Parathyroid adenoma (tissue), 2 donors: Measurements from ENCODE around the gene SHISA9.

Source experiments
- H2AFZ ChIP-seq: fragments of 300-600 bp; sonication (generic); one replicate; pipeline ENCODE4 v1.7.0; 2017; ENCODE audit warnings: antibody characterized with exemption, mild to moderate bottlenecking
- H3K27ac ChIP-seq: fragments of 300-600 bp; sonication (generic); one replicate; pipeline ENCODE4 v1.7.0; 2017
- H3K27me3 ChIP-seq: fragments of 300-600 bp; sonication (generic); one replicate; pipeline ENCODE4 v1.7.0; 2017; ENCODE audit warnings: low read length; ENCODE audit not compliant: control insufficient read depth, insufficient read depth
- H3K36me3 ChIP-seq: fragments of 300-600 bp; sonication (generic); one replicate; pipeline ENCODE4 v1.7.0; 2017; ENCODE audit warnings: low read length; ENCODE audit not compliant: control insufficient read depth, insufficient read depth
- H3K4me1 ChIP-seq: fragments of 300-600 bp; sonication (generic); one replicate; pipeline ENCODE4 v1.7.0; 2017; ENCODE audit warnings: control low read depth
- H3K4me2 ChIP-seq: fragments of 300-600 bp; sonication (generic); one replicate; pipeline ENCODE4 v1.7.0; 2017; ENCODE audit warnings: low read length
- H3K4me3 ChIP-seq: fragments of 300-600 bp; sonication (generic); one replicate; pipeline ENCODE4 v1.7.0; 2017; ENCODE audit warnings: low read depth, low read length
- H3K79me2 ChIP-seq: fragments of 300-600 bp; sonication (generic); one replicate; pipeline ENCODE4 v1.7.0; 2017; ENCODE audit warnings: control low read depth
- H3K9ac ChIP-seq: fragments of 300-600 bp; sonication (generic); one replicate; pipeline ENCODE4 v1.7.0; 2017; ENCODE audit warnings: mild to moderate bottlenecking
- H3K9me3 ChIP-seq: fragments of 300-600 bp; sonication (generic); one replicate; pipeline ENCODE4 v1.7.0; 2017; ENCODE audit warnings: low read length; ENCODE audit not compliant: control insufficient read depth
- TF ChIP-seq, protein P1 (sequence below): fragments of 300-600 bp; sonication (generic); IDR thresholded peaks from one replicate; pipeline ENCODE4 v1.7.0; 2017; ENCODE audit warnings: antibody characterized with exemption, mild to moderate bottlenecking
- donor health status: primary hyperparathyroidism.

The SHISA9 gene

DNA sequence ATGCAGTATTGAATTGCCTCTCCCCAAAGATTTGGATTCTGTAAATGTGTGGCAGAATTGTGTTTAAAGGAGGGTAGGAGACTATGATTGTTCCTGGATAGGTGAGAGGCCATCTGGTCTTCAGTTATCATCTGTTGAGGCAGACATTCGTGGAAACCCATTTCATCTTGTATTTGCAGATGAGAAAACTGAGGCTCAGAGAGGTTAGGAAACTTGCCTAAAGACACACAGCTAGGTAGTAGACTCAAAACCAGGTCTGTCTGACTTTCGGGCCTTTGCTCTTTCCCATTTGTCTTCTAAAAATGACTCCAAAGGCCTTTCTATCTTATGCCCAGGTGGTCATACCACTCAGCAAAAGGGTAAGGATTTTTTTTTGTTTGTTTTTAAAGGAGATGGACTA, 210.3 kb downstream of the SHISA9 start:
- H3K36me3 ChIP-seq, result no peaks in the 10 kb centered on the region
- no peaks in the 10 kb centered on the region for H3K4me1 ChIP-seq
- no peak overlapping the region for H3K27ac ChIP-seq
- no peaks in the 10 kb centered on the region for H3K79me2 ChIP-seq
- no peak overlapping the region for H3K9ac ChIP-seq
- no peaks in the 10 kb centered on the region for H3K27me3 ChIP-seq
- TF ChIP-seq, protein P1, sequence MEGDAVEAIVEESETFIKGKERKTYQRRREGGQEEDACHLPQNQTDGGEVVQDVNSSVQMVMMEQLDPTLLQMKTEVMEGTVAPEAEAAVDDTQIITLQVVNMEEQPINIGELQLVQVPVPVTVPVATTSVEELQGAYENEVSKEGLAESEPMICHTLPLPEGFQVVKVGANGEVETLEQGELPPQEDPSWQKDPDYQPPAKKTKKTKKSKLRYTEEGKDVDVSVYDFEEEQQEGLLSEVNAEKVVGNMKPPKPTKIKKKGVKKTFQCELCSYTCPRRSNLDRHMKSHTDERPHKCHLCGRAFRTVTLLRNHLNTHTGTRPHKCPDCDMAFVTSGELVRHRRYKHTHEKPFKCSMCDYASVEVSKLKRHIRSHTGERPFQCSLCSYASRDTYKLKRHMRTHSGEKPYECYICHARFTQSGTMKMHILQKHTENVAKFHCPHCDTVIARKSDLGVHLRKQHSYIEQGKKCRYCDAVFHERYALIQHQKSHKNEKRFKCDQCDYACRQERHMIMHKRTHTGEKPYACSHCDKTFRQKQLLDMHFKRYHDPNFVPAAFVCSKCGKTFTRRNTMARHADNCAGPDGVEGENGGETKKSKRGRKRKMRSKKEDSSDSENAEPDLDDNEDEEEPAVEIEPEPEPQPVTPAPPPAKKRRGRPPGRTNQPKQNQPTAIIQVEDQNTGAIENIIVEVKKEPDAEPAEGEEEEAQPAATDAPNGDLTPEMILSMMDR, result no peak
- H3K4me3 ChIP-seq, result no peak overlapping the region
- H3K4me2 ChIP-seq, result no peak overlapping the region
- H3K9me3 ChIP-seq, result no peaks in the 10 kb centered on the region
- no peak overlapping the region for H2AFZ ChIP-seq

GRCh38 chr16:13113741-13114140, 212.3 kb downstream of the SHISA9 start:
- Histone ChIP-seq H3K9me3 (no peaks in the 10 kb centered on the region), H3K27ac (no peak overlapping the region), H3K79me2 (no peaks in the 10 kb centered on the region), H3K27me3 (no peaks in the 10 kb centered on the region), H2AFZ (no peak overlapping the region), H3K36me3 (no peaks in the 10 kb centered on the region), H3K4me1 (no peaks in the 10 kb centered on the region), H3K4me3 (no peak overlapping the region), H3K9ac (no peak overlapping the region), H3K4me2 (no peak overlapping the region)
- TF ChIP-seq, protein P1, result no peak

GRCh38 chr16:13118091-13118490, 216.7 kb downstream of the SHISA9 start:
- Histone ChIP-seq H3K4me2 (no peak overlapping the region), H3K9me3 (no peaks in the 10 kb centered on the region), H3K4me1 (no peaks in the 10 kb centered on the region), H2AFZ (no peak overlapping the region), H3K27ac (no peak overlapping the region), H3K36me3 (no peaks in the 10 kb centered on the region), H3K27me3 (no peaks in the 10 kb centered on the region), H3K79me2 (no peaks in the 10 kb centered on the region), H3K9ac (no peak overlapping the region), H3K4me3 (no peak overlapping the region)
- TF ChIP-seq, protein P1, result no peak

GRCh38 chr16:13120091-13120490, 218.7 kb downstream of the SHISA9 start:
- no peaks in the 10 kb centered on the region for H3K27me3 ChIP-seq
- H3K4me3 ChIP-seq, result no peak overlapping the region
- no peak overlapping the region for H3K4me2 ChIP-seq
- no peaks in the 10 kb centered on the region for H3K4me1 ChIP-seq
- H3K9me3 ChIP-seq, result no peaks in the 10 kb centered on the region
- TF ChIP-seq, protein P1, result no peak
- no peaks in the 10 kb centered on the region for H3K36me3 ChIP-seq
- H3K9ac ChIP-seq, result no peak overlapping the region
- no peak overlapping the region for H2AFZ ChIP-seq
- H3K79me2 ChIP-seq, result no peaks in the 10 kb centered on the region
- no peak overlapping the region for H3K27ac ChIP-seq

DNA sequence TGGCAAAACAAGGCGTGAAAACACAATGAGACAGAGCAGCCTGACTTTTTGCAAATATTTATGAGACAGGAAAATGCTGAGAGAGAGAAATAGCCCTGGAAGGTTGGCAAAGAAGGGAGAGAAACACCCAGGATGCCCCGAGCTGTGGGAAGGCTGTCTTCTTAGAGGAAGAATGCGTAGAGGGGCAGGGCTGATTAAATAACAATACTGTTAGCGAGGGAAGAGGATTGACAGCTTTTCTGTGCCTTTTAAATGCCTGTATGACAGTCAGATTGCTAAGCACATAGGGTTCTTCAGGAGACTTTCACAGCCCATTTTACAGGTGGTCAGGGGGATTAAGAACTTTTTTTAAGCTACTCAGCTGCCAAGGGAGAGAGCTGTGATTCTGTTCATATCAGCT, 219.2 kb downstream of the SHISA9 start:
- H3K9me3 ChIP-seq, result no peaks in the 10 kb centered on the region
- no peaks in the 10 kb centered on the region for H3K36me3 ChIP-seq
- H3K27me3 ChIP-seq, result no peaks in the 10 kb centered on the region
- no peak overlapping the region for H3K4me2 ChIP-seq
- H3K79me2 ChIP-seq, result no peaks in the 10 kb centered on the region
- no peak overlapping the region for H2AFZ ChIP-seq
- TF ChIP-seq, protein P1, result no peak
- no peak overlapping the region for H3K9ac ChIP-seq
- H3K27ac ChIP-seq, result no peak overlapping the region
- H3K4me1 ChIP-seq, result no peaks in the 10 kb centered on the region
- no peak overlapping the region for H3K4me3 ChIP-seq
